Transverse colon (tissue), 3 donors: Measurements from ENCODE around the gene ARSD.

Experiments used
- EP300 ChIP-seq: sonication (generic); formaldehyde crosslinking; IDR thresholded peaks from one replicate; pipeline ENCODE4 v1.6.1; 2017; ENCODE audit warnings: antibody characterized with exemption, low read depth
- POLR2A ChIP-seq: fragments of 450-650 bp; IDR thresholded peaks from one replicate; pipeline ENCODE4 v1.6.1; 2016; ENCODE audit warnings: antibody characterized with exemption, mild to moderate bottlenecking, moderate library complexity
- TF ChIP-seq, protein P1 (sequence below), 5 experiments: fragments of 200-600 bp in 3 of 5; fragments of 450-650 bp in 2 of 5; sonication (generic) in 3 of 5; IDR thresholded peaks; 1 replicate in 2 of 5; 2 replicates in 3 of 5; pipeline ENCODE4 v1.5.1; 2016 to 2017; ENCODE audit warnings: antibody characterized with exemption in 5 of 5, inconsistent platforms in 3 of 5, mild to moderate bottlenecking in 2 of 5, moderate library complexity in 1 of 5

GRCh38 chrX:2907295-2907694 is 21.8 kb downstream of the ARSD start:
- TF ChIP-seq, protein P1, sequence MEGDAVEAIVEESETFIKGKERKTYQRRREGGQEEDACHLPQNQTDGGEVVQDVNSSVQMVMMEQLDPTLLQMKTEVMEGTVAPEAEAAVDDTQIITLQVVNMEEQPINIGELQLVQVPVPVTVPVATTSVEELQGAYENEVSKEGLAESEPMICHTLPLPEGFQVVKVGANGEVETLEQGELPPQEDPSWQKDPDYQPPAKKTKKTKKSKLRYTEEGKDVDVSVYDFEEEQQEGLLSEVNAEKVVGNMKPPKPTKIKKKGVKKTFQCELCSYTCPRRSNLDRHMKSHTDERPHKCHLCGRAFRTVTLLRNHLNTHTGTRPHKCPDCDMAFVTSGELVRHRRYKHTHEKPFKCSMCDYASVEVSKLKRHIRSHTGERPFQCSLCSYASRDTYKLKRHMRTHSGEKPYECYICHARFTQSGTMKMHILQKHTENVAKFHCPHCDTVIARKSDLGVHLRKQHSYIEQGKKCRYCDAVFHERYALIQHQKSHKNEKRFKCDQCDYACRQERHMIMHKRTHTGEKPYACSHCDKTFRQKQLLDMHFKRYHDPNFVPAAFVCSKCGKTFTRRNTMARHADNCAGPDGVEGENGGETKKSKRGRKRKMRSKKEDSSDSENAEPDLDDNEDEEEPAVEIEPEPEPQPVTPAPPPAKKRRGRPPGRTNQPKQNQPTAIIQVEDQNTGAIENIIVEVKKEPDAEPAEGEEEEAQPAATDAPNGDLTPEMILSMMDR (IDR thresholded peaks at IDR 0.05) = no peak
- TF ChIP-seq POLR2A (no peak), EP300 (no peak)
